Naive B cell (primary cell): ENCODE data around the gene MCRIP2. TPM values are rescaled to one million over a fixed set of nuclear protein-coding genes. Genes with fewer than 3 reads are reported as not detected.

Source experiments
- ATAC-seq, 2 donors: fragments of 150-1000 bp; cut with Tn5 transposase; 2 replicates each; pipeline ENCODE4 v1.10.0; 2021; ENCODE audit warnings: low read depth in 2 of 2, mild to moderate bottlenecking in 2 of 2, moderate library complexity in 2 of 2
- DNase-seq: peaks from one replicate; pipeline ENCODE4 v3.0.0; 2022
- H3K27ac Mint-ChIP-seq, 6 donors: one replicate each; pipeline ENCODE4 v1.8.0; 2020 to 2022; ENCODE audit warnings: mild to moderate bottlenecking in 6 of 6, mixed read lengths in 6 of 6, moderate library complexity in 5 of 6, inconsistent platforms in 2 of 6
- H3K27me3 Mint-ChIP-seq, 3 donors: one replicate each; pipeline ENCODE4 v1.8.0; 2021 to 2022; ENCODE audit warnings: mixed read lengths in 3 of 3, mild to moderate bottlenecking in 1 of 3
- H3K36me3 Mint-ChIP-seq, 2 donors: one replicate each; pipeline ENCODE4 v1.8.0; 2020 to 2022; ENCODE audit warnings: mixed read lengths in 2 of 2, inconsistent platforms in 1 of 2, mild to moderate bottlenecking in 1 of 2
- H3K4me1 Mint-ChIP-seq, 3 donors: one replicate each; pipeline ENCODE4 v1.8.0; 2020 to 2022; ENCODE audit warnings: mixed read lengths in 3 of 3, inconsistent platforms in 1 of 3, mild to moderate bottlenecking in 1 of 3, moderate library complexity in 1 of 3
- H3K4me3 Mint-ChIP-seq, 8 donors: one replicate each; pipeline ENCODE4 v1.8.0; 2020 to 2022; ENCODE audit warnings: mild to moderate bottlenecking in 8 of 8, mixed read lengths in 8 of 8, moderate library complexity in 8 of 8, inconsistent platforms in 2 of 8
- H3K9me3 Mint-ChIP-seq, 7 donors: one replicate each; pipeline ENCODE4 v1.8.0; 2020 to 2022; ENCODE audit warnings: mixed read lengths in 7 of 7, mild to moderate bottlenecking in 5 of 7, inconsistent platforms in 2 of 7, moderate library complexity in 1 of 7
- polyA plus RNA-seq, 6 donors: library from polyadenylated mRNA; unstranded; fragments of 300-500 nt; fragmentation: Illumina TruSeq; gene quantifications; one replicate each; pipeline ENCODE4 v1.2.3, GENCODE V29; 2021; ENCODE audit warnings: low read depth in 6 of 6

The MCRIP2 gene
- polyA plus RNA-seq, 6 donors from 2014 or later = 20.8 to 46.6 (median 22.7) TPM

DNA sequence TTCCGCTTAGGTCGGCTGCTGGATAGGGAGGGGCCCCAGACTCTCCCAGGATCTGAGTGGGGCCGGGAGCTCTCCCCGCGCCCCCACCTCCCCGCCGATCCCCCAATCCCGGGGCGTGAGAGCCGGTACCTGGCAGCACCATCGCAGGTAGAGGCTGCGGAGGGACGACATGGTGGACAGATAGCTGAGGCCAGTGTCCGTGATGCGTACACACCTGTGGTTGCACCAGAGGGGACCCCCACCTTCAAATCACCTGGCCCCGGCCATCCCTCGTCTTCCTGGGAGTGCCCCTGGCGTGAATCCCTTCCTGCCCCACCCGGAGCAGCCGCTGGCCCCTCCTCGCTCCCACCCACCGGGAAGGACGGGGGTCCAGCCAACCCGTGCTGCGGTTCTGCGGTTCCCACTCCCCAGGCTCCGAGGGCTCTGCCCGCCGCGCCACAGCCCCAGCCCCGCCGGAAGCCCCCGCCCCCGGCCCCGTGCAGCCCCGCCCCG is 53.3 kb downstream of the MCRIP2 start:
- Mint-ChIP-seq H3K9me3 (no peaks in the 10 kb centered on the region), H3K4me1 (peaks cover 6 to 19% (median 12%) of the 10 kb centered on the region in 3 donors), H3K36me3 (no peaks in the 10 kb centered on the region), H3K27ac (no peak overlapping the region), H3K27me3 (peaks cover 0 to 35% (median 15%) of the 10 kb centered on the region in 3 donors), H3K4me3 (peak overlapping the region in 5 of 8 donors; percentile 47 to 80 (median 51))
- ATAC-seq (no peak), DNase-seq (no peak)

DNA sequence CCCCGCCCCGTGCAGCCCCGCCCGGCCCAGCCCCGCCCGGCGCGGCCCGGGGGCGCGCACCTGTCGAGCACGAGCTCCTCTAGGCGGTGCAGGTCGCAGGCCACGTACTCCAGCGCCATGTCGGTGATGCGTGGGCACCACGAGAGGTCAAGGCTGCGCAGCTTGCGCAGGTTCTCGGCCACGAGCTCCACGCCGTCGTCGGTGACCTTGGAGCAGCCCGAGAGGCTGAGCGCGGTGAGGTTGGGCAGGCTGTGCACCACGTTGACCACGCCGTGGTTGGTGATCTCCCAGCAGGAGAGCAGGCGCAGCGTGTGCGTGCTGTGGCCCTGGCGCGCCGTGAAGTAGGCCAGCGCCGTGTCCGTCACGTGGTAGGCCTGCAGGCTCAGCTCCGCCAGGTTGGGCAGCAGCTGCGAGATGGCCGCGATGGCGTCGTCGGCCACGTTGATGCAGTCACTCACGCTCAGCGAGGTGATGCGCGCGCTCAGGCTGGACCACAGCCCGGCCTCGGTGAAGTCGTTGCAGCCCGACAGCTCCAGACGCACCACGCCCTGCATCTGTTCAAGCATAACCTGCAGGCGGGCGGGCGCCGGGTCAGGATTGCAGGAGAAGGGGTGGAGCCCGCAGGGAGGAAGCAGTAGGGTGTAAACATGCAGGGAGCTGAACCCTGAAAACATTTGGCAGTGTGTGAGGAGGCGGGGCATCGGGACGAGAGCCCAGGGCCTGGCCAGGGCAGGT is 53.9 kb downstream of the MCRIP2 start:
- H3K9me3 Mint-ChIP-seq = no peaks in the 10 kb centered on the region

More for the DNA sequence above, 53.9 kb downstream of the MCRIP2 start:
- Mint-ChIP-seq H3K27me3 (peaks cover 0 to 40% (median 15%) of the 10 kb centered on the region in 3 donors), H3K4me3 (peak overlapping the region; percentile 70 to 85 (median 77)), H3K27ac (no peak overlapping the region), H3K4me1 (peaks cover 6 to 15% (median 7%) of the 10 kb centered on the region in 3 donors), H3K36me3 (no peaks in the 10 kb centered on the region)
- ATAC-seq (peak; percentile 63), DNase-seq (peak; percentile 41)

Other genes with a start within 250 kb of the MCRIP2 start
- gene NME4, start 244.6 kb upstream of the MCRIP2 start, polyA plus RNA-seq = 100 to 1,000 TPM in 1 of 6 donors, 10 to 100 TPM in 5; 56.9 to 104 (median 65.1) TPM
- 1 to 10 TPM; 3.8 to 9.4 (median 5.2) TPM for gene DECR2, start 239.9 kb upstream of the MCRIP2 start, polyA plus RNA-seq
- 1 to 10 TPM; 1.0 to 4.8 (median 1.9) TPM for gene RAB11FIP3, start 216.2 kb upstream of the MCRIP2 start, polyA plus RNA-seq
- gene CAPN15, start 114.1 kb upstream of the MCRIP2 start, polyA plus RNA-seq = 10 to 100 TPM in 1 of 6 donors, 1 to 10 TPM in 5; 4.3 to 11.0 (median 5.0) TPM
- not detected for gene PRR35, start 81.4 kb upstream of the MCRIP2 start, polyA plus RNA-seq
- gene NHLRC4, start 74.8 kb upstream of the MCRIP2 start, polyA plus RNA-seq = 1 to 10 TPM in 4 of 6 donors, under 1 TPM in 2; 0.90 to 3.4 (median 1.9) TPM
- 10 to 100 TPM in 5 of 6 donors, 1 to 10 TPM in 1; 4.5 to 22.2 (median 12.7) TPM for gene PIGQ, start 71.9 kb upstream of the MCRIP2 start, polyA plus RNA-seq
- 10 to 100 TPM in 2 of 6 donors, 1 to 10 TPM in 4; 6.8 to 14.5 (median 9.4) TPM for gene RAB40C, start 51.8 kb upstream of the MCRIP2 start, polyA plus RNA-seq
- gene WFIKKN1, start 10.8 kb upstream of the MCRIP2 start, polyA plus RNA-seq = not detected
- gene METTL26, start 5.5 kb upstream of the MCRIP2 start, polyA plus RNA-seq = 10 to 100 TPM; 66.3 to 87.6 (median 84.9) TPM
- 1 to 10 TPM in 2 of 6 donors, under 1 TPM in 3, not detected in 1; 0.75 to 2.3 (median 0.90) TPM for gene WDR90, start 7.5 kb downstream of the MCRIP2 start, polyA plus RNA-seq
- gene RHOT2, start 26.3 kb downstream of the MCRIP2 start, polyA plus RNA-seq = 10 to 100 TPM; 22.1 to 49.1 (median 35.0) TPM
- not detected for gene RHBDL1, start 33.8 kb downstream of the MCRIP2 start, polyA plus RNA-seq
- 100 to 1,000 TPM; 121 to 180 (median 128) TPM for gene STUB1, start 38.6 kb downstream of the MCRIP2 start, polyA plus RNA-seq
- 10 to 100 TPM; 38.1 to 62.6 (median 40.0) TPM for gene JMJD8, start 42.5 kb downstream of the MCRIP2 start, polyA plus RNA-seq
- 10 to 100 TPM in 4 of 6 donors, 1 to 10 TPM in 2; 4.6 to 16.2 (median 11.4) TPM for gene WDR24, start 48.6 kb downstream of the MCRIP2 start, polyA plus RNA-seq
- gene FBXL16, start 64.0 kb downstream of the MCRIP2 start, polyA plus RNA-seq = 1 to 10 TPM in 1 of 6 donors, under 1 TPM in 4, not detected in 1; 0.23 to 7.9 (median 0.56) TPM
- 10 to 100 TPM in 1 of 6 donors, 1 to 10 TPM in 4, not detected in 1; 4.0 to 10.2 (median 6.2) TPM for gene METRN, start 73.3 kb downstream of the MCRIP2 start, polyA plus RNA-seq
- gene ANTKMT, start 79.3 kb downstream of the MCRIP2 start, polyA plus RNA-seq = 10 to 100 TPM; 21.5 to 62.0 (median 38.0) TPM
- under 1 TPM in 2 of 6 donors, not detected in 4; 0.41 to 0.95 TPM for gene CCDC78, start 84.6 kb downstream of the MCRIP2 start, polyA plus RNA-seq
- 1 to 10 TPM; 1.5 to 8.5 (median 2.9) TPM for gene HAGHL, start 85.3 kb downstream of the MCRIP2 start, polyA plus RNA-seq
- gene CIAO3, start 99.2 kb downstream of the MCRIP2 start, polyA plus RNA-seq = 10 to 100 TPM; 14.1 to 29.6 (median 20.5) TPM
- not detected for gene MSLN, start 118.9 kb downstream of the MCRIP2 start, polyA plus RNA-seq
- 10 to 100 TPM; 24.5 to 43.9 (median 33.7) TPM for gene RPUSD1, start 146.6 kb downstream of the MCRIP2 start, polyA plus RNA-seq
- 1 to 10 TPM; 3.4 to 8.4 (median 4.6) TPM for gene CHTF18, start 146.8 kb downstream of the MCRIP2 start, polyA plus RNA-seq
- not detected for gene GNG13, start 158.9 kb downstream of the MCRIP2 start, polyA plus RNA-seq